IMR-90 (cell line): ENCODE results near the gene OXLD1. TPM values are rescaled to one million over a fixed set of nuclear protein-coding genes. Genes with fewer than 3 reads are reported as not detected.
A peak's percentile ranks its signal among the peaks of the same experiment; 100 is the strongest.

Source experiments
- ATAC-seq: fragments of 200-7000 bp; cut with Tn5 transposase; 2 replicates; pipeline ENCODE4 v1.9.1; 2020; ENCODE audit warnings: low read depth, mild to moderate bottlenecking, moderate library complexity
- BruUV-seq: library from RNA; stranded (reverse); fragments of 400-500 nt; replicated peaks from 2 replicates; lab custom pipeline; 2021; lab: Mats Ljungman, UMichigan
- CTCF ChIA-PET: fragments of 300-600 bp; formaldehyde crosslinking; extraction: SDS; loops from one replicate; lab custom pipeline; 2021; ENCODE audit warnings: antibody characterized with exemption; lab: Yijun Ruan, JAX
- POLR2A ChIA-PET: fragments of 300-600 bp; sonication (Branson Sonifier 250); formaldehyde crosslinking; loops from one replicate; lab custom pipeline; 2022; ENCODE audit warnings: antibody characterized with exemption; ENCODE audit not compliant: unreplicated experiment; lab: Charles Lee
- DNase-seq: peaks from one replicate; pipeline ENCODE4 v3.0.0; 2013
- H2AFZ ChIP-seq: replicated peaks from 2 replicates; pipeline ENCODE3; 2013; ENCODE audit warnings: low read length, mild to moderate bottlenecking; ENCODE audit not compliant: poor library complexity
- H2AK5ac ChIP-seq: 2 replicates; pipeline ENCODE4 v1.6.1; 2013; ENCODE audit warnings: low read depth, low read length, inconsistent platforms
- H2AK9ac ChIP-seq: replicated peaks from 2 replicates; pipeline ENCODE3; 2013; ENCODE audit warnings: mild to moderate bottlenecking, low read depth, low read length, moderate library complexity; ENCODE audit not compliant: poor library complexity
- H2BK120ac ChIP-seq: 2 replicates; pipeline ENCODE4 v1.6.1; 2013; ENCODE audit warnings: low read depth, low read length, inconsistent platforms
- H2BK15ac ChIP-seq: 3 replicates; pipeline ENCODE4 v1.6.1; 2013; ENCODE audit warnings: low read depth, low read length, inconsistent platforms
- H2BK20ac ChIP-seq: 2 replicates; pipeline ENCODE4 v1.6.1; 2013; ENCODE audit warnings: low read depth, mild to moderate bottlenecking, inconsistent platforms, low read length, moderate library complexity
- H2BK5ac ChIP-seq: 2 replicates; pipeline ENCODE4 v1.6.1; 2013; ENCODE audit warnings: mild to moderate bottlenecking, low read depth, low read length, inconsistent platforms; ENCODE audit not compliant: poor library complexity, severe bottlenecking
- H3K14ac ChIP-seq: replicated peaks from 2 replicates; pipeline ENCODE4 v1.6.1; 2013; ENCODE audit warnings: low read depth, low read length, inconsistent platforms
- H3K18ac ChIP-seq: 2 replicates; pipeline ENCODE4 v1.6.1; 2013; ENCODE audit warnings: low read depth, low read length, control low read depth
- H3K23ac ChIP-seq: 2 replicates; pipeline ENCODE4 v1.6.1; 2013; ENCODE audit warnings: low read depth, low read length, inconsistent platforms
- H3K27ac ChIP-seq: 2 replicates; pipeline ENCODE4 v1.5.1; 2013; ENCODE audit warnings: mild to moderate bottlenecking, control low read depth, low read length; ENCODE audit not compliant: insufficient read depth
- H3K27me3 ChIP-seq: 2 replicates; pipeline ENCODE4 v1.6.1; 2013; ENCODE audit warnings: low read length; ENCODE audit not compliant: control insufficient read depth, insufficient read depth
- H3K36me3 ChIP-seq: 2 replicates; pipeline ENCODE4 v1.6.1; 2013; ENCODE audit warnings: low read length, mixed read lengths; ENCODE audit not compliant: control insufficient read depth, insufficient read depth
- H3K4ac ChIP-seq: 2 replicates; pipeline ENCODE4 v1.6.1; 2013; ENCODE audit warnings: low read depth, low read length, inconsistent platforms
- H3K4me1 ChIP-seq: 2 replicates; pipeline ENCODE4 v1.6.1; 2013; ENCODE audit warnings: low read length, mixed read lengths; ENCODE audit not compliant: control insufficient read depth, insufficient read depth
- H3K4me2 ChIP-seq: 2 replicates; pipeline ENCODE4 v1.6.1; 2013; ENCODE audit warnings: low read depth, mild to moderate bottlenecking, control low read depth, low read length, moderate library complexity
- H3K4me3 ChIP-seq: 2 replicates; pipeline ENCODE4 v1.5.1; 2013; ENCODE audit warnings: low read depth, mild to moderate bottlenecking, control low read depth, low read length, moderate library complexity; ENCODE audit not compliant: insufficient read depth
- H3K56ac ChIP-seq: 2 replicates; pipeline ENCODE4 v1.6.1; 2013; ENCODE audit warnings: low read length, inconsistent platforms; ENCODE audit not compliant: insufficient read depth; ENCODE audit errors: extremely low read depth
- H3K79me1 ChIP-seq, 2 experiments: 2 replicates each; pipeline ENCODE4 v1.6.1; 2013; ENCODE audit warnings: low read length in 2 of 2, inconsistent platforms in 1 of 2, low read depth in 1 of 2
- H3K9ac ChIP-seq: 2 replicates; pipeline ENCODE4 v1.6.1; 2013; ENCODE audit warnings: low read depth, low read length, control low read depth
- H3K9me1 ChIP-seq: 2 replicates; pipeline ENCODE4 v1.6.1; 2013; ENCODE audit warnings: low read length, inconsistent platforms; ENCODE audit not compliant: insufficient read depth
- H3K9me3 ChIP-seq: 2 replicates; pipeline ENCODE4 v1.6.1; 2013; ENCODE audit warnings: low read length; ENCODE audit not compliant: control insufficient read depth, insufficient read depth
- H4K20me1 ChIP-seq: 2 replicates; pipeline ENCODE4 v1.6.1; 2013; ENCODE audit warnings: low read length, inconsistent platforms; ENCODE audit not compliant: insufficient read depth
- H4K5ac ChIP-seq: 2 replicates; pipeline ENCODE4 v1.6.1; 2013; ENCODE audit warnings: mild to moderate bottlenecking, low read depth, low read length, control low read depth
- H4K8ac ChIP-seq, 2 experiments: 2 replicates each; pipeline ENCODE4 v1.6.1; 2013; ENCODE audit warnings: low read depth in 2 of 2, low read length in 2 of 2, control low read depth in 1 of 2, inconsistent platforms in 1 of 2
- H4K91ac ChIP-seq: 2 replicates; pipeline ENCODE4 v1.6.1; 2013; ENCODE audit warnings: low read depth, low read length, inconsistent platforms; ENCODE audit not compliant: insufficient read depth
- CEBPB ChIP-seq: IDR thresholded peaks from 2 replicates; pipeline ENCODE4 v1.6.1; 2012; ENCODE audit warnings: low read depth, low read length, improper control_type of control experiment
- CHD1 ChIP-seq: IDR thresholded peaks from 2 replicates; pipeline ENCODE4 v1.6.1; 2012; ENCODE audit warnings: low read depth, low read length, improper control_type of control experiment
- MAZ ChIP-seq: IDR thresholded peaks from 2 replicates; pipeline ENCODE4 v1.6.1; 2012; ENCODE audit warnings: low read depth, mild to moderate bottlenecking, low read length, improper control_type of control experiment, moderate library complexity, borderline replicate concordance
- NFE2L2 ChIP-seq: fragments of 150-350 bp; IDR thresholded peaks from 2 replicates; pipeline ENCODE4 v1.6.1; 2016; ENCODE audit warnings: low read depth, mild to moderate bottlenecking, low read length
- POLR2A ChIP-seq: IDR thresholded peaks from 2 replicates; pipeline ENCODE4 v1.6.1; 2012; ENCODE audit warnings: mild to moderate bottlenecking, low read depth, low read length
- RAD21 ChIP-seq: IDR thresholded peaks from 2 replicates; pipeline ENCODE4 v1.6.1; 2012; ENCODE audit warnings: low read length, improper control_type of control experiment
- RFX5 ChIP-seq: IDR thresholded peaks from 2 replicates; pipeline ENCODE4 v1.8.0; 2012; ENCODE audit warnings: low read depth, mild to moderate bottlenecking, low read length, moderate library complexity
- USF2 ChIP-seq: fragments of 150-350 bp; IDR thresholded peaks from 2 replicates; pipeline ENCODE4 v1.6.1; 2017; ENCODE audit warnings: mild to moderate bottlenecking, antibody characterized with exemption, low read length, low read depth
- WGBS, 2 experiments: methylation state at CpG; one replicate each; pipeline versions ENCODE4 v1.1.5 to v1.1.7; 2013; ENCODE audit warnings: missing lambda C conversion rate in 2 of 2; ENCODE audit not compliant: insufficient read length in 1 of 2; ENCODE audit errors: extremely low coverage in 2 of 2; 5-methylcytosine and 5-hydroxymethylcytosine counted together
- dilution Hi-C: fragments of 300-500 bp; cut with HindIII; formaldehyde crosslinking; loops from one replicate; pipeline ENCODE4 v1.14.3; 2018; ENCODE audit warnings: low sequenced_read_pairs; ENCODE audit not compliant: unreplicated experiment
- in situ Hi-C: fragments of 300-500 bp; cut with MboI; formaldehyde crosslinking; loops from 3 replicates; pipeline ENCODE4 v1.14.3; 2019; ENCODE audit warnings: low sequenced_read_pairs, inconsistent platforms, mixed read lengths
- intact Hi-C: fragments of 100-400 bp; cut with micrococcal nuclease; formaldehyde crosslinking; loops from 2 replicates; pipeline ENCODE4 v1.10.0; 2022
- polyA plus RNA-seq, 3 experiments: library from polyadenylated mRNA; depleted of rRNA; stranded (reverse); fragments of >200 nt; gene quantifications; 2 replicates each; pipeline ENCODE4 v1.2.3, GENCODE V29; 2012; ENCODE audit warnings: low replicate concordance in 1 of 3
- total RNA-seq: library from RNA; depleted of rRNA; stranded (reverse); fragments of >200 nt; gene quantifications from 2 replicates; pipeline ENCODE4 v1.2.3, GENCODE V29; 2012

The OXLD1 gene
- total and polyA plus RNA-seq, 2 of the 4 experiments (the other 2 are of a cell fraction), result 9.9 to 22.3 TPM

DNA sequence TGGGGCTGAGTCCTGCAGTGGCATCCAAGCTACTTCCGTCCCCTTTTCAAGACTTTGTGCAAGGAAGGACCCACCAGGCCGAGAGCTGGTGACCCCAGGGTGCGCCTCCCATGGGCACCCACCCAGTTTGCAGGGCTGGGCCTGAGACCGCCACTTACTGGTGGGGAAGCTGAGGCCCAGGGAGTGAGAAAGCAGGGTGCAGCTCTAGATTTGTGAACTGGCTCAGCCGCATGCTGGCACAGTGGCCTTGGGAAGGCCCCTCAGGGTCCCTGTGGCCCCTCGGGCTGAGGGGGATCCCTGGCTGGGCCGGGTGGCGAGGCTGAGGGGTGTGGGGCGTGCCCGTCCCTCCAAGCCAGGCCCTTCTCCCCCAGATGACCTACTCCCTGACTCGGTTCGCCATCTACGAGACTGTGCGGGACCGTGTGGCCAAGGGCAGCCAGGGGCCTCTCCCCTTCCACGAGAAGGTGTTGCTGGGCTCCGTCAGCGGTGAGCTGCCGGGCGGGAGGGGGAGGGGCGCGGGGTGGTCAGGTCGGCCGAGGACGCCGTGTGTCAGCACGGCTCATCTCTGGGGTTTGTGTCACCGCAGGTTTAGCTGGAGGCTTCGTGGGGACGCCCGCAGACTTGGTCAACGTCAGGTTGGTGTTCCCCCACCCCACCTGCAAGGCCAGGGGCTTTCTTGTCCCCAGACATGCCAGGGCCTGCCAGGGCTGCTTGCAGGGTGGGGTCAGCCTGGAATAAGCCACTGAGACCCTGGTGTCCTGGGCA lies 48.9 kb upstream of the OXLD1 start (continued):
- no peak for TF ChIP-seq NFE2L2

DNA sequence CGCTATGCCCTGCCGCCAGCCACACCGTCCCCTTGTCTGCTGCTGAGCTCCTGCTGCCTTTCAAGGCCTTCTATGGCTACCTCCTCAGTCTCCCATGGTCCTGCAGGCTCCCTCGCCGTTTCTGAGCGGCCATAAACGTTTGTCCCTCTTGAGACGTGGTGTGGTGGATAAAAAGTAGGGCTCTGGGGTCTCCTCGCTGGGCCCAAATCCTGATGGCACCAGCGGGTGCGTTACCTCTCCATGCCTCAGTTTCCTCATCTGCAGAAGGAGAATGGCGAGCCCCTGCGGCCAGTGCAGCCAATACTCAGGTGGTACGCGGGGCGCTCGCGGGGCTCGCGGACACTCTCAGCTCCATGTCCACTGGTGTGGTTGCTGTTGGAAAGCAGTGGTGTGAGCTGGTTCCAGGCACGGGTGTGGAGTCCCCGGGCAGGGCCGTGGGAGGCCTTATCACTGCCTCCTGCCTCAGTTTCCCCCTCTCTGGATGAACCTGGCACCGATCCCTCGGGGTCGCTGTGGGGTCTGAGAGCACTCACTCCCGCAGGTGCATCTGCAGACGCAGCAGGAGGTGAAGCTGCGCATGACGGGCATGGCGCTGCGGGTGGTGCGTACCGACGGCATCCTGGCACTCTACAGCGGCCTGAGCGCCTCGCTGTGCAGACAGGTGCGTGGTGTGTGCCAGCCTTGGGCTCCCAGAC lies 48.2 kb upstream of the OXLD1 start:
- Histone ChIP-seq H2AK5ac (no peak overlapping the region), H3K9ac (no peak overlapping the region), H2BK5ac (no peak overlapping the region), H3K4me3 (no peak overlapping the region), H2BK120ac (no peak overlapping the region), H3K27me3 (no peaks in the 10 kb centered on the region), H3K4ac (no peak overlapping the region), H2AFZ (no peak overlapping the region), H2BK15ac (no peak overlapping the region), H3K56ac (no peak overlapping the region), H3K23ac (no peak overlapping the region), H3K18ac (no peak overlapping the region), H2BK20ac (no peak overlapping the region), H2AK9ac (peak overlapping the region; percentile 28), H3K79me1 (peaks cover 14 to 30% of the 10 kb centered on the region in 2 experiments), H3K4me2 (no peak overlapping the region), H3K9me3 (no peaks in the 10 kb centered on the region), H3K9me1 (peaks cover 8% of the 10 kb centered on the region), H3K4me1 (peaks cover 18% of the 10 kb centered on the region), H3K14ac (no peak overlapping the region), H3K36me3 (peaks cover under 1% of the 10 kb centered on the region; the same call in 1 of the 2 replicates), H4K91ac (no peak overlapping the region), H3K27ac (no peak overlapping the region), H4K20me1 (no peaks in the 10 kb centered on the region; the same call in 1 of the 2 replicates), H4K5ac (no peak overlapping the region), H4K8ac (no peak overlapping the region)
- TF ChIP-seq RAD21 (no peak), MAZ (no peak), NFE2L2 (no peak), USF2 (no peak), RFX5 (no peak), CHD1 (no peak), CEBPB (no peak), POLR2A (no peak)
- no TSS peak for BruUV-seq
- intact Hi-C loops (no loop called here), in situ Hi-C loops (no loop called here), dilution Hi-C loops (no loop called here)
- no peak for ATAC-seq
- CTCF ChIA-PET, result no interaction called here
- WGBS, 2 experiments, result 96% methylated on average over 15 of the region's 39 CpGs; no CpG with 5 or more reads in 1 of the 2 experiments
- no peak for DNase-seq
- POLR2A ChIA-PET, result no interaction called here
